Measurements from ENCODE around the gene P2RY14. TPM values are rescaled to one million over a fixed set of nuclear protein-coding genes. Genes with fewer than 3 reads are reported as not detected.

P2RY14 gene
- total RNA-seq, 1 donor from 2014 or later: not detected

DNA sequence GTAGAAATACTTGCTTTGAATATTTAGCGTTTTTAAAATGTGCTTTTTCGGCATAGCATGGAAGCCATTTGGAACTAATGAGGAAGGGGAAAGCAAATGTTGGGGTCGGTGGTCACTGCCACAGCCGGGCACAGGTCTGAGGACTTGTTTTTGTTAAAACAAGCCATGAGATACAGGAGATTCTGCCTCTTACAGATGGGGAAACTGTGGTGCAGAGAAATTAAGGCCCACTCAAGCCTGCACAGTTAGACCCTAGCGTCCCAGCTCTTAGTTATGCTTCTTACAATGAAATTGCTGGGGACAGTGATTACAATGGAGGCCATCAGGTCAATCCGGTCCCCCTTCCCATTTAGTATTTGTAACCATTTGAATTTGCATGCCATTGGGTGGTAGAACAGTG lies 72.9 kb downstream of the P2RY14 start:
- no peak overlapping the region for H3K4me3 Mint-ChIP-seq
- H3K27ac Mint-ChIP-seq: no peak overlapping the region
- Histone ChIP-seq H3K4me2 (no peak overlapping the region), H3K4me1 (no peaks in the 10 kb centered on the region), H3K9ac (no peak overlapping the region), H3K79me2 (ENCODE audit: low read depth) (no peaks in the 10 kb centered on the region), H3K27ac (no peak overlapping the region), H3K36me3 (no peaks in the 10 kb centered on the region), H3K4me3 (no peak overlapping the region), H3K9me3 (ENCODE audit: low read depth) (no peaks in the 10 kb centered on the region), H4K20me1 (ENCODE audit: low read depth) (no peaks in the 10 kb centered on the region), H2AFZ (replicated peaks) (no peak overlapping the region), H3F3A (ENCODE audit: low read depth) (no peaks in the 10 kb centered on the region), H3K27me3 (no peaks in the 10 kb centered on the region)
- H3K4me1 Mint-ChIP-seq: no peaks in the 10 kb centered on the region
- H3K36me3 Mint-ChIP-seq: peaks cover 2% of the 10 kb centered on the region
- H3K27me3 Mint-ChIP-seq (ENCODE audit: insufficient read depth, low read depth): no peaks in the 10 kb centered on the region
- no peaks in the 10 kb centered on the region for H3K9me3 Mint-ChIP-seq
- TF ChIP-seq EZH2phosphoT487 (IDR thresholded peaks at IDR 0.05): no peak
- DNase-seq (ENCODE audit: low spot score): no peak

DNA sequence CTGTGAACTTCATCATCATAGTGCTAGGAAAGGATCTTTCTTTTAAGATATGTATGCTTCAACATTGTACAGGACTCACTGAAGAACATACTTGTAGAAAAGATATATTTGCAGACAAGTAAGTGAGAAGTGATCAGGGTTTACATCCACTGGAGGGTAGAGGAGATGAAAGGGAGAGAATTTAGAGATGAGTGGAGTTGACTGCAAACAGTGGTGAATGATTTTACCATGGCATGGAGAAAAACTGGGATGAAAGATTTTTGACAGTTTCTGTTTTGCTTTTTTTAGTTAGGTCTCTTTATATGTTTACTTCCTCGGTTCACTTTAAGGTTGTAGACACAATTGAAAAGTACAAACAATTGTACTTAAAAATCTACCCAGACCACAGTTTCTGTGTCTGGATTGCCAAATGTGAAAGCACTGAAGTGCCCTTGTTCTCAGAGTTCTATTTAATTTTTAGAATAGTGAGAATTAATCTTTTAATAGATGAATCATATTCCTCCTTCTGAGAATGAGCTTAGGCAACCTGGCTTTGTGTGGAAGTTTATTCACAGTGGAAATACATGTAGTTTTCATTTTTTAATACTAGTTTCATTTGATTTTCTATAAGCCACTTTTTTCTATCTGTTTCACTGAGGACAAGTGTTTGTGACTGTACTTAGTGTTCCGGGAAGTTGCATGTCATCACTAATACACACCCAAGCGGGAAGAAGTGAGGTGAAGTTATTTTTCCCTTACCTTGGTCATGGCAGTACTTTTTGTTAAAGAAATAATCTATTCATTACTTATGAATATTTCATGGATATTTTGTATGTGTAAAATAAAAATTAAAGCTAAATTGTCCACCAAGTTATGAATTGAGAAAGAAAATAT lies 73.6 kb downstream of the P2RY14 start:
- no peak for TF ChIP-seq EZH2 (IDR thresholded peaks at IDR 0.05)
- no peak for TF ChIP-seq EZH2phosphoT487 (IDR thresholded peaks at IDR 0.05)
- TF ChIP-seq CTCF (IDR thresholded peaks at IDR 0.05): no peak
- no peaks in the 10 kb centered on the region for H3K27me3 Mint-ChIP-seq (ENCODE audit: insufficient read depth, low read depth)
- Histone ChIP-seq H3K27me3 (no peaks in the 10 kb centered on the region), H3K9me3 (ENCODE audit: low read depth) (no peaks in the 10 kb centered on the region), H2AFZ (replicated peaks) (no peak overlapping the region), H4K20me1 (ENCODE audit: low read depth) (no peaks in the 10 kb centered on the region), H3F3A (ENCODE audit: low read depth) (no peaks in the 10 kb centered on the region), H3K36me3 (no peaks in the 10 kb centered on the region), H3K9ac (no peak overlapping the region), H3K27ac (no peak overlapping the region), H3K4me2 (no peak overlapping the region), H3K4me1 (no peaks in the 10 kb centered on the region), H3K79me2 (ENCODE audit: low read depth) (no peaks in the 10 kb centered on the region), H3K4me3 (no peak overlapping the region)
- H3K4me3 Mint-ChIP-seq: no peak overlapping the region
- H3K4me1 Mint-ChIP-seq: no peaks in the 10 kb centered on the region
- H3K36me3 Mint-ChIP-seq: peaks cover 2% of the 10 kb centered on the region
- no peak for DNase-seq (ENCODE audit: low spot score)
- H3K9me3 Mint-ChIP-seq: no peaks in the 10 kb centered on the region
- H3K27ac Mint-ChIP-seq: no peak overlapping the region

- no peaks in the 10 kb centered on the region for H3K9me3 Mint-ChIP-seq
- Histone ChIP-seq H3F3A (ENCODE audit: low read depth) (no peaks in the 10 kb centered on the region), H3K4me1 (no peaks in the 10 kb centered on the region), H3K4me2 (no peak within 1 kb of the TSS), H2AFZ (replicated peaks) (no peak within 1 kb of the TSS), H3K4me3 (no peak within 1 kb of the TSS), H3K27me3 (no peaks in the 10 kb centered on the region), H3K9me3 (ENCODE audit: low read depth) (no peaks in the 10 kb centered on the region), H3K27ac (no peak within 1 kb of the TSS), H3K9ac (no peak within 1 kb of the TSS), H3K79me2 (ENCODE audit: low read depth) (no peaks in the 10 kb centered on the region), H3K36me3 (no peaks in the 10 kb centered on the region), H4K20me1 (ENCODE audit: low read depth) (no peaks in the 10 kb centered on the region)
- TF ChIP-seq EZH2phosphoT487 (IDR thresholded peaks at IDR 0.05) (no peak), EZH2 (IDR thresholded peaks at IDR 0.05) (no peak), CTCF (IDR thresholded peaks at IDR 0.05) (no peak)
- no peak within 1 kb of the TSS for H3K4me3 Mint-ChIP-seq
- no peak within 1 kb of the TSS for H3K27ac Mint-ChIP-seq
- DNase-seq (ENCODE audit: low spot score): no peak
- H3K4me1 Mint-ChIP-seq: no peaks in the 10 kb centered on the region
- H3K36me3 Mint-ChIP-seq: peaks cover 5% of the 10 kb centered on the region
- no peaks in the 10 kb centered on the region for H3K27me3 Mint-ChIP-seq (ENCODE audit: insufficient read depth, low read depth)
Observed at GRCh38 chr3:151203051-151203420, 75.3 kb downstream of the P2RY14 start, which contains the start of gene GPR171. TSS of gene GPR171 (minus strand) at chr3:151203216. CDS start at chr3:151199386, 3,830 bp downstream.

Data from neural progenitor cell (in vitro differentiated cells).